Ovary (tissue), 3 donors: ENCODE measurements around the gene SNX18.

ENCODE experiments used
- POLR2A ChIP-seq: fragments of 450-650 bp; IDR thresholded peaks from one replicate; pipeline ENCODE4 v1.6.1; 2017; ENCODE audit warnings: antibody characterized with exemption, mild to moderate bottlenecking, moderate library complexity
- TF ChIP-seq, protein P1 (sequence below), 3 donors: fragments of 450-650 bp in 2 of 3; fragments of 200-600 bp in 1 of 3; IDR thresholded peaks; one replicate each; pipeline versions ENCODE4 v1.5.1 to v1.8.0; 2016 to 2022; ENCODE audit warnings: antibody characterized with exemption in 3 of 3, mild to moderate bottlenecking in 1 of 3
- donor health status: DM: no; HTN: no; CAD: no.

DNA sequence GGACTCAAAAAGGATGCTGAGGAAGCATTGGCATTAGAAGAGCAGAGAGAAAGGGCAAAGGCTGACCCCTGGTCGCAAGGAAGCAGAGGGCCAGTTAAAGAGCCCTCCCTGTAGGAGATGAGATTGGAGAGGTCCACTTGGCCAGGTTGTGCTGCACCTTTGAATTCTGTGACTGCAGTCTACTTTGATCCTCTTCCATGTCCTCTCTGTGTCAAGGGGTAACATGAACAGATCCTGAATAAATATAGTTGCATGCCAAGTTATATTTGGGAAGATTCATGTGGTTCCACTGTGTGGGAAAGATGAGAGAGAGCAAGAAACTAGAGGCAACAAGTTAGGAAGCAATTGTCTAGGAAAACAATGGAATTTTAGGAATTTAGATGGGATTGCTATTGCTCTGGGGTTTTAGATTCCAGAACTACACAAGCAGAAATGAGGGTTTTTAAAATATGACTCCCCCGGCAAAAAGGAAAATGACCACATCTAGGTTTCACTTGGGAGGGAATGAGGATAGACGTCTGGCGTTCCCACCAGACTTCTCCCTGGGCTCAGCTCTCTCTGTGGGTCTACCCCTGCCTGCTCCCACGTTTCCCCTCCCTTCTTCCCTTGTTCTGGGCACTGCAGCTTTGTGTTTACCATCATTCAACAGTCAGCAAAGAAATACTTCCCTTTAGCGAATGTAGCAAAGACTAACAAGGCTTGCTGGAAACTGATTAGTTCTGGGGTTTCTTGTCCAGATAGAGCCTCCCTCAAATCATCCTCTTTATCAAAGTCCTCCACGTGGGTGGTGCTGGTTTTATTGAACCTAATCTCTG lies 63.6 kb downstream of the SNX18 start:
- TF ChIP-seq, protein P1, sequence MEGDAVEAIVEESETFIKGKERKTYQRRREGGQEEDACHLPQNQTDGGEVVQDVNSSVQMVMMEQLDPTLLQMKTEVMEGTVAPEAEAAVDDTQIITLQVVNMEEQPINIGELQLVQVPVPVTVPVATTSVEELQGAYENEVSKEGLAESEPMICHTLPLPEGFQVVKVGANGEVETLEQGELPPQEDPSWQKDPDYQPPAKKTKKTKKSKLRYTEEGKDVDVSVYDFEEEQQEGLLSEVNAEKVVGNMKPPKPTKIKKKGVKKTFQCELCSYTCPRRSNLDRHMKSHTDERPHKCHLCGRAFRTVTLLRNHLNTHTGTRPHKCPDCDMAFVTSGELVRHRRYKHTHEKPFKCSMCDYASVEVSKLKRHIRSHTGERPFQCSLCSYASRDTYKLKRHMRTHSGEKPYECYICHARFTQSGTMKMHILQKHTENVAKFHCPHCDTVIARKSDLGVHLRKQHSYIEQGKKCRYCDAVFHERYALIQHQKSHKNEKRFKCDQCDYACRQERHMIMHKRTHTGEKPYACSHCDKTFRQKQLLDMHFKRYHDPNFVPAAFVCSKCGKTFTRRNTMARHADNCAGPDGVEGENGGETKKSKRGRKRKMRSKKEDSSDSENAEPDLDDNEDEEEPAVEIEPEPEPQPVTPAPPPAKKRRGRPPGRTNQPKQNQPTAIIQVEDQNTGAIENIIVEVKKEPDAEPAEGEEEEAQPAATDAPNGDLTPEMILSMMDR (IDR thresholded peaks at IDR 0.05): no peak
- TF ChIP-seq POLR2A: no peak
